MCF 10A (cell line): ENCODE measurements around the gene CFAP65. TPM values are rescaled to one million over a fixed set of nuclear protein-coding genes. Genes with fewer than 3 reads are reported as not detected.

ENCODE experiments used
- BruUV-seq: library from RNA; stranded (reverse); fragments of 400-500 nt; replicated peaks from 2 replicates; lab custom pipeline; 2021; lab: Mats Ljungman, UMichigan
- CTCF ChIA-PET: fragments of 300-600 bp; sonication (Branson Sonifier 250); formaldehyde crosslinking; extraction: SDS; loops from one replicate; lab custom pipeline; 2021; ENCODE audit warnings: antibody characterized with exemption, inconsistent platforms; lab: Yijun Ruan, JAX
- POLR2A ChIA-PET: fragments of 300-600, 350-650 bp; sonication (Branson Sonifier 250); formaldehyde crosslinking; extraction: SDS; loops from one replicate; lab custom pipeline; 2020; ENCODE audit warnings: antibody characterized with exemption, inconsistent platforms; lab: Yijun Ruan, JAX
- DNase-seq: peaks from one replicate; pipeline ENCODE4 v3.0.0-alpha.2; 2018; ENCODE audit not compliant: unreplicated experiment
- H3K27ac Mint-ChIP-seq: one replicate; pipeline ENCODE4 v1.8.0; 2022; ENCODE audit warnings: mild to moderate bottlenecking, low read depth, mixed read lengths; ENCODE audit not compliant: unreplicated experiment
- H3K27me3 Mint-ChIP-seq: one replicate; pipeline ENCODE4 v1.8.0; 2022; ENCODE audit warnings: mixed read lengths; ENCODE audit not compliant: insufficient read depth, unreplicated experiment
- H3K36me3 Mint-ChIP-seq: one replicate; pipeline ENCODE4 v1.8.0; 2022; ENCODE audit warnings: mild to moderate bottlenecking, moderate library complexity, mixed read lengths; ENCODE audit not compliant: insufficient read depth, unreplicated experiment
- H3K4me1 Mint-ChIP-seq: one replicate; pipeline ENCODE4 v1.8.0; 2022; ENCODE audit warnings: mixed read lengths; ENCODE audit not compliant: insufficient read depth, unreplicated experiment
- H3K4me3 Mint-ChIP-seq: one replicate; pipeline ENCODE4 v1.8.0; 2022; ENCODE audit warnings: mild to moderate bottlenecking, moderate library complexity, mixed read lengths; ENCODE audit not compliant: unreplicated experiment
- H3K9me3 Mint-ChIP-seq: one replicate; pipeline ENCODE4 v1.8.0; 2022; ENCODE audit warnings: mixed read lengths; ENCODE audit not compliant: unreplicated experiment
- CTCF ChIP-seq: fragments of 200-600 bp; IDR thresholded peaks from one replicate; pipeline ENCODE4 v1.8.0; 2022; ENCODE audit warnings: antibody characterized with exemption, mild to moderate bottlenecking; ENCODE audit not compliant: unreplicated experiment
- intact Hi-C: fragments of 100-400 bp; cut with micrococcal nuclease; formaldehyde crosslinking; loops from 2 replicates; pipeline ENCODE4 v1.14.1; 2022
- total RNA-seq: library from RNA; stranded (reverse); gene quantifications from 2 replicates; pipeline ENCODE4 v1.2.3, GENCODE V29; 2022

Gene CFAP65
- total RNA-seq, 1 experiment from 2014 or later = not detected

DNA sequence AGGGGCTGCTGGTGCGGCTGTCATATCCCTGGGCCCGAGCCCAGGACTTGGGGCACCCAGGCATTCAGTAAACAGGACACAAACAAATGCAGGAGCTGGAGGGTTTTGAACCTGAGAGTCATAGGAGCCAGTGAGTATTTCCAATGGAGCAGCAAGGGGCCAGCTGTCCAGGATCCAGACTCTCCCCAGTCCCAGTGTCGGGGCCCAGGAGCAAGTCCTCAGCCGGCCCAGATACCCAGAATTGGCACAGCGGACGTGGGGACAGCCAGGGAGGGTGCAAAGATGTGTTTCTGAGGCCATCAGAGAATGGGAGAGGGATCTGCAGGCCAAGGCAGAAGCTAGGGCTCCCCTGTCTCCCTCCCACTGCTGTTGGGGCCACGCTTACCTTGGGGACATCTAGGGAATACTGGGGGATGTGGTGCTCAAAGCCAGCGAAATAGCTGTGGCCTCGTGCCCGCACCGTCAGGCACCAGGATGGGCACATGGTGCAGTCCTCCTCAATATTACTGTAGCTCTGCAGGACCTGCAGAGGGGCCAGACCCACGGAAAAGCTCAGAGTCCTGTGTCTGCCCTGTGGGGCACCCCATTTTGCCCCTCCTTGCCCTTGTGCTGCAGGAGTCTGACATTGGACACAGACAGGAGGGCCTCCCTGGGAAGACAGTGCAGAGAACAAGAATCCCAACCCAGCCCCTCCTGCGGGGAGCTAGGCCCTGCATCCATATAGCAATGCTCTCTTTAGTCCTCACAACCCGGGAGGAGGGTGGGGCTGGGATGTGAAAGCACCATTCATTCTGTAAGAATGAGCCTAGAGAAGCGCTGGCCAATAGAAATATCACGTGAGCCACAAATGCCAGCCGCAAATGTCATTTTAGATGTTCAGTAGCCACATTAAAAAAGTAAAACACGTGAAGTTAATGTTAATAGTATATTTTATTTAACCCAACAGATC is 15.4 kb downstream of the CFAP65 start:
- BruUV-seq = no TSS peak
- Mint-ChIP-seq H3K4me1 (no peaks in the 10 kb centered on the region), H3K27ac (no peak overlapping the region), H3K36me3 (peaks cover 4% of the 10 kb centered on the region), H3K9me3 (no peaks in the 10 kb centered on the region), H3K4me3 (no peak overlapping the region), H3K27me3 (no peaks in the 10 kb centered on the region)
- no peak for DNase-seq
- no peak for TF ChIP-seq CTCF
- POLR2A ChIA-PET = no interaction called here
- intact Hi-C loops = no loop called here
- CTCF ChIA-PET = interaction anchor here (0.5 to 14.0 kb wide), 12 partner anchors 8 to 991 kb away, joined by 3 to 178 read pairs (median 4); no protein-coding TSS in a partner anchor

DNA sequence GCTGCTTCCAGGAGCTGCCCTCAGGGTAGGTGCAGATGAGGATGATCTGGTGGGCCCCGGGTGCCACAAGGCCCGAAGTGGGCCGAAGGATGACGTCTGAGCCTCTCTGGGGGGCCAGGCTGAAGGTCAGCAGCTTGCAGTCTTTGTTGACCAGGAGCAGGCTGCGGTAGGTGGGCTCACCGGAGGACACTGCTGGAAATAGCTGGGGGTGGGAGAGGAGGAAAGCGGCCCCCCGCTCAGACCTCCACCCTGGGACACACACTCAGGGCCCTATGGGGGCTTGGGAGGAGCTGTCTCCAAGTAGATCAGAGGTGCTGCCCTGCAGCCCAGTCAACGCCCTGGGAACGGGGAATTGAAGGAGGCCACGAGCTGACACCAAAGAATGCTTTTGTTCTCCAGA is 17.3 kb downstream of the CFAP65 start:
- Mint-ChIP-seq H3K9me3 (no peaks in the 10 kb centered on the region), H3K36me3 (peaks cover 4% of the 10 kb centered on the region), H3K4me1 (no peaks in the 10 kb centered on the region), H3K4me3 (no peak overlapping the region), H3K27ac (no peak overlapping the region), H3K27me3 (no peaks in the 10 kb centered on the region)
- TF ChIP-seq CTCF = no peak
- ChIA-PET CTCF (interaction anchor here (0.6 to 14.0 kb wide), 5 partner anchors 26 to 131 kb away, joined by 3 to 178 read pairs (median 3); no protein-coding TSS in a partner anchor), POLR2A (no interaction called here)
- intact Hi-C loops = no loop called here
- BruUV-seq = no TSS peak
- DNase-seq = no peak

GRCh38 chr2:219023045-219023605 is 18.2 kb downstream of the CFAP65 start:
- Mint-ChIP-seq H3K4me3 (no peak overlapping the region), H3K36me3 (peaks cover 4% of the 10 kb centered on the region), H3K9me3 (no peaks in the 10 kb centered on the region), H3K27me3 (no peaks in the 10 kb centered on the region), H3K4me1 (no peaks in the 10 kb centered on the region), H3K27ac (no peak overlapping the region)
- POLR2A ChIA-PET = no interaction called here
- intact Hi-C loops = no loop called here
- no TSS peak for BruUV-seq
- no peak for DNase-seq
- CTCF ChIA-PET = interaction anchor here (0.6 to 14.0 kb wide), 3 partner anchors 25 to 132 kb away, joined by 3 to 178 read pairs (median 3); no protein-coding TSS in a partner anchor
- no peak for TF ChIP-seq CTCF

GRCh38 chr2:219022616-219023015 is 18.7 kb downstream of the CFAP65 start:
- Mint-ChIP-seq H3K9me3 (no peaks in the 10 kb centered on the region), H3K4me3 (no peak overlapping the region), H3K4me1 (no peaks in the 10 kb centered on the region), H3K36me3 (peaks cover 4% of the 10 kb centered on the region), H3K27me3 (no peaks in the 10 kb centered on the region), H3K27ac (no peak overlapping the region)
- DNase-seq = no peak
- intact Hi-C loops = no loop called here
- TF ChIP-seq CTCF = no peak
- POLR2A ChIA-PET = no interaction called here
- BruUV-seq = no TSS peak
- CTCF ChIA-PET = interaction anchor here (1.8 to 14.0 kb wide), 2 partner anchors 8 to 132 kb away, joined by 7 to 178 read pairs; no protein-coding TSS in a partner anchor
